B cell (primary cell): ENCODE measurements around the gene ENO1. TPM values are rescaled to one million over a fixed set of nuclear protein-coding genes. Genes with fewer than 3 reads are reported as not detected.

Experiments used
- ATAC-seq: fragments of 200-7000 bp; cut with Tn5 transposase; one replicate; pipeline ENCODE4 v1.10.0; 2021; ENCODE audit warnings: low read depth, mild to moderate bottlenecking, moderate number of reproducible peaks, moderate library complexity
- CTCF ChIA-PET: fragments of 350-600 bp; sonication (Branson Sonifier 250); formaldehyde crosslinking; loops from one replicate; lab custom pipeline; 2021; ENCODE audit warnings: antibody characterized with exemption, inconsistent platforms; lab: Charles Lee
- POLR2A ChIA-PET: fragments of 350-600 bp; sonication (Branson Sonifier 250); formaldehyde crosslinking; loops from one replicate; lab custom pipeline; 2021; ENCODE audit warnings: antibody characterized with exemption; lab: Charles Lee
- DNase-seq: peaks from one replicate; pipeline ENCODE4 v3.0.0; 2013
- H2AFZ ChIP-seq: 2 replicates; pipeline ENCODE4 v1.6.1; 2012; ENCODE audit warnings: mild to moderate bottlenecking, low read depth, low read length; ENCODE audit not compliant: insufficient read depth, poor library complexity, severe bottlenecking
- H3K27ac ChIP-seq, 2 donors: 1 replicate in 1 of 2; 2 replicates in 1 of 2; pipeline ENCODE4 v1.5.1; 2012 to 2013; ENCODE audit warnings: low read length in 2 of 2, mild to moderate bottlenecking in 2 of 2, moderate library complexity in 1 of 2
- H3K27me3 ChIP-seq, 4 experiments: fragments of 200-600 bp in 1 of 4; sonication (generic) in 1 of 4; replicated peaks in 1 of 4; 1 replicate in 2 of 4; 2 replicates in 2 of 4; pipeline versions ENCODE4 v1.6.1 to v1.7.0; 2013 to 2016; ENCODE audit warnings: low read length in 3 of 4, mild to moderate bottlenecking in 2 of 4, mixed read lengths in 1 of 4, moderate library complexity in 1 of 4; ENCODE audit not compliant: insufficient read depth in 4 of 4, control insufficient read depth in 3 of 4; ENCODE audit errors: control extremely low read depth in 1 of 4
- H3K36me3 ChIP-seq, 2 experiments: replicated peaks in 1 of 2; 1 replicate in 1 of 2; 2 replicates in 1 of 2; pipeline versions ENCODE4 v1.6.1 to v1.7.1; 2013; ENCODE audit warnings: low read length in 1 of 2; ENCODE audit not compliant: insufficient read depth in 2 of 2, control insufficient read depth in 1 of 2; ENCODE audit errors: control extremely low read depth in 1 of 2, extremely low read depth in 1 of 2
- H3K4me1 ChIP-seq, 2 donors: fragments of 200-600 bp in 1 of 2; sonication (generic) in 1 of 2; 1 replicate in 1 of 2; 2 replicates in 1 of 2; pipeline versions ENCODE4 v1.5.1 to v1.6.1; 2013 to 2017; ENCODE audit warnings: low read length in 2 of 2; ENCODE audit not compliant: control insufficient read depth in 2 of 2, insufficient read depth in 2 of 2
- H3K4me2 ChIP-seq: replicated peaks from 2 replicates; pipeline ENCODE3; 2012; ENCODE audit warnings: mild to moderate bottlenecking, low read depth, low read length; ENCODE audit not compliant: poor library complexity, severe bottlenecking
- H3K4me3 ChIP-seq, 5 experiments: fragments of 200-600 bp in 1 of 5; sonication (generic) in 1 of 5; 1 replicate in 3 of 5; 2 replicates in 2 of 5; pipeline versions ENCODE4 v1.5.1 to v1.7.0; 2011 to 2016; ENCODE audit warnings: low read length in 4 of 5, mild to moderate bottlenecking in 4 of 5, low read depth in 2 of 5, control low read depth in 1 of 5, moderate library complexity in 1 of 5; ENCODE audit not compliant: insufficient read depth in 1 of 5; ENCODE audit errors: control extremely low read depth in 1 of 5, extremely low read depth in 1 of 5
- H3K79me2 ChIP-seq: fragments of 200-600 bp; sonication (generic); one replicate; pipeline ENCODE4 v1.6.0; 2016; ENCODE audit warnings: low read length; ENCODE audit not compliant: control insufficient read depth, insufficient read depth
- H3K9ac ChIP-seq: fragments of 200-600 bp; sonication (generic); 2 replicates; pipeline ENCODE4 v1.6.1; 2017; ENCODE audit warnings: mild to moderate bottlenecking, low read length, moderate library complexity
- H3K9me3 ChIP-seq, 3 donors: one replicate each; pipeline versions ENCODE4 v1.6.1 to v1.7.1; 2013; ENCODE audit warnings: low read length in 2 of 3; ENCODE audit not compliant: control insufficient read depth in 2 of 3, insufficient read depth in 1 of 3; ENCODE audit errors: control extremely low read depth in 1 of 3
- H4K20me1 ChIP-seq: 2 replicates; pipeline ENCODE4 v1.6.0; 2012; ENCODE audit warnings: mild to moderate bottlenecking, low read length; ENCODE audit not compliant: insufficient read depth, control insufficient read depth, poor library complexity, severe bottlenecking
- H3K27ac Mint-ChIP-seq: one replicate; pipeline ENCODE4 v1.8.0; 2021; ENCODE audit warnings: mixed read lengths
- H3K27me3 Mint-ChIP-seq: one replicate; pipeline ENCODE4 v1.8.0; 2021; ENCODE audit warnings: mixed read lengths
- H3K4me1 Mint-ChIP-seq: one replicate; pipeline ENCODE4 v1.8.0; 2021; ENCODE audit warnings: mixed read lengths
- H3K4me3 Mint-ChIP-seq: one replicate; pipeline ENCODE4 v1.8.0; 2021; ENCODE audit warnings: mixed read lengths
- H3K9me3 Mint-ChIP-seq: one replicate; pipeline ENCODE4 v1.8.0; 2022; ENCODE audit warnings: mixed read lengths; ENCODE audit not compliant: insufficient read depth
- CTCF ChIP-seq: fragments of 200-600 bp; IDR thresholded peaks from one replicate; pipeline ENCODE4 v1.8.0; 2022; ENCODE audit warnings: antibody characterized with exemption, mild to moderate bottlenecking
- EZH2 ChIP-seq: IDR thresholded peaks from 2 replicates; pipeline ENCODE4 v1.6.1; 2012; ENCODE audit warnings: borderline replicate concordance, low read depth, mild to moderate bottlenecking, moderate library complexity, low read length; ENCODE audit not compliant: insufficient read depth, poor library complexity, severe bottlenecking
- WGBS: methylation state at CpG from one replicate; pipeline ENCODE4 v1.1.5; 2013; ENCODE audit warnings: missing lambda C conversion rate; ENCODE audit not compliant: insufficient coverage; 5-methylcytosine and 5-hydroxymethylcytosine counted together
- intact Hi-C: fragments of 100-400 bp; cut with micrococcal nuclease; formaldehyde crosslinking; loops from one replicate; pipeline ENCODE4 v1.10.0; 2022
- polyA plus RNA-seq: library from polyadenylated mRNA; depleted of rRNA; stranded (reverse); fragments of >200 nt; gene quantifications from 2 replicates; pipeline ENCODE4 v1.2.3, GENCODE V29; 2012
- total RNA-seq, 2 donors: library from RNA; stranded (reverse); fragments of 120-200 nt in 1 of 2; gene quantifications; 1 replicate in 1 of 2; 2 replicates in 1 of 2; pipeline versions ENCODE4 v1.2.3 to v1.2.4, GENCODE V29; 2013 to 2022

Gene ENO1
- total and polyA plus RNA-seq, 2 donors (not counting 1 experiment from before 2014, with no cell fraction given): 193 to 237 TPM

GRCh38 chr1:8878698-8879463, 395 bp upstream of the ENO1 start:
- Histone ChIP-seq H3K79me2 (peaks cover 46% of the 10 kb centered on the region), H4K20me1 (peaks cover 30% of the 10 kb centered on the region), H3K4me1 (peaks cover 31 to 36% of the 10 kb centered on the region in 2 donors), H3K4me2 (peak overlapping the region; percentile 82), H3K36me3 (peaks cover 1 to 15% of the 10 kb centered on the region in 2 experiments), H3K27ac (peak overlapping the region; percentile 94 to 95), H3K9me3 (no peaks in the 10 kb centered on the region), H3K27me3 (no peaks in the 10 kb centered on the region), H2AFZ (peak overlapping the region; percentile 88), H3K9ac (peak overlapping the region; percentile 94), H3K4me3 (peak overlapping the region; percentile 42 to 94 (median 88))
- ChIA-PET POLR2A (interaction anchor here (0.6 to 1.8 kb wide), 8 partner anchors 11 to 776 kb away, joined by 3 to 6 read pairs (median 4); partner anchors contain the start of gene H6PD), CTCF (interaction anchor here (0.9 to 5.2 kb wide), 3 partner anchors 18 to 30 kb away, joined by 3 to 54 read pairs (median 4); no protein-coding TSS in a partner anchor)
- TF ChIP-seq CTCF (peak; percentile 59), EZH2 (no peak)
- ATAC-seq (peak; percentile 87), DNase-seq (peak; percentile 100)
- H3K27ac Mint-ChIP-seq: peak overlapping the region; percentile 97
- intact Hi-C loops: loop anchor here (1.0 to 2.0 kb wide), 3 partner anchors 62 to 852 kb away; partner anchors contain the start of genes ERRFI1 and RERE
- peaks cover 45% of the 10 kb centered on the region for H3K4me1 Mint-ChIP-seq
- under 1% methylated on average over 82 of the region's 82 CpGs for WGBS
- no peaks in the 10 kb centered on the region for H3K9me3 Mint-ChIP-seq
- peak overlapping the region; percentile 95 for H3K4me3 Mint-ChIP-seq
- no peaks in the 10 kb centered on the region for H3K27me3 Mint-ChIP-seq

GRCh38 chr1:8876087-8876486, 2.4 kb downstream of the ENO1 start:
- H3K27me3 Mint-ChIP-seq: no peaks in the 10 kb centered on the region
- POLR2A ChIA-PET: no interaction called here
- H3K4me1 Mint-ChIP-seq: peaks cover 58% of the 10 kb centered on the region
- H3K4me3 Mint-ChIP-seq: peak overlapping the region; percentile 80
- ATAC-seq (no peak), DNase-seq (no peak)
- Histone ChIP-seq H3K27me3 (no peaks in the 10 kb centered on the region), H3K4me1 (peaks cover 31 to 36% of the 10 kb centered on the region in 2 donors), H3K4me3 (peak overlapping the region in 1 of 5 experiments; percentile 22), H3K4me2 (peak overlapping the region; percentile 82), H3K36me3 (peaks cover 11 to 42% of the 10 kb centered on the region in 2 experiments), H3K9ac (no peak overlapping the region), H4K20me1 (peaks cover 58% of the 10 kb centered on the region), H3K79me2 (peaks cover 65% of the 10 kb centered on the region), H3K27ac (peak overlapping the region in 1 of 2 donors; percentile 63), H2AFZ (peak overlapping the region; percentile 18), H3K9me3 (no peaks in the 10 kb centered on the region)
- H3K9me3 Mint-ChIP-seq: no peaks in the 10 kb centered on the region
- intact Hi-C loops: no loop called here
- CTCF ChIA-PET: interaction anchor here (0.7 kb wide), 1 partner anchor 385 kb away, joined by 4 read pairs; no protein-coding TSS in a partner anchor
- no peak for TF ChIP-seq EZH2
- TF ChIP-seq CTCF: no peak
- H3K27ac Mint-ChIP-seq: peak overlapping the region; percentile 85
- WGBS: no CpG with 5 or more reads among the region's 3 CpGs
